NCI-H1436 (cell line): ENCODE measurements around the gene PDILT.
"Not testable (repeated sequence)": the region's sequence is repeated elsewhere in the genome, so short reads cannot be mapped to it uniquely, and the experiment has no call there.

ENCODE experiments used
- DNase-seq: peaks from one replicate; lab custom pipeline; 2025; lab: John Stamatoyannopoulos, UW

The PDILT gene

GRCh38 chr16:20321671-20322070, 82.9 kb downstream of the PDILT start:
- no peak for DNase-seq

DNA sequence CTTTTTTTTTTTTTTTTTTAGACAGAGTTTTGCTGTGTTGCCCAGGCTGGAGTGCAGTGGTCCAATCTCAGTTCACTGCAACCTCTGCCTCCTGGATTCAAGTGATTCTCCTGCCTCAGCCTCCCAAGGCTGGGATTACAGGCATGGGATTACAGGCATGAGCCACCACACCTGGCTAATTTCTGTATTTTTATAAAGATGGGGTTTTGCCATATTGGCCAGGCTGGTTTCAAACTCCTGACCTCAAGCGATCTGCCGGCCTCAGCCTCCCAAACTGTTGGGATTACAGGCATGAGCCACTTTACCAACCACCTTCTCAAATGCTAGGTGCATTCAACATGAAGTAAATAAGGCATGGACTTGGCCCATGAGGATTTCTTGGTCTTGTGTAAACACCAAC, 83.5 kb downstream of the PDILT start:
- not testable (repeated sequence) for DNase-seq

DNA sequence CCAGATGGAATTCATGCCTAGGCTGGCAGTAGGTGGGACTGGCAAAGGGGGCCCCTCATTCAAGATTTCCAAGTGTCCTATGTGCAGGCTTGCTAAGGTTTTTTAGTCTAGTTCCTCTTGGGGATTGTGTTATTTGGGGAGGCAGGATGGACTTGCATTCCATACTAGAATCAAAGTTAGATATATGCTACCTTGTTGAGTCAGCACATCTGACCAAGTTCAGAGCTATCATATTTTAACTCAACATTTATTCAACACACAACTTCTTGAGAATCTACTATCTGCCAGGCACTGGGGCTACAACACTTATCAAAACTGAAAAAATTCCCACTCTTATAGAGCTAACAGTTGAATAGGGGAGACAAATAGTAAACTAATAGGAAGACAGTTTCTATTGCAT, 83.9 kb downstream of the PDILT start:
- no peak for DNase-seq

GRCh38 chr16:20320178-20320577, 84.4 kb downstream of the PDILT start:
- DNase-seq: no peak

DNA sequence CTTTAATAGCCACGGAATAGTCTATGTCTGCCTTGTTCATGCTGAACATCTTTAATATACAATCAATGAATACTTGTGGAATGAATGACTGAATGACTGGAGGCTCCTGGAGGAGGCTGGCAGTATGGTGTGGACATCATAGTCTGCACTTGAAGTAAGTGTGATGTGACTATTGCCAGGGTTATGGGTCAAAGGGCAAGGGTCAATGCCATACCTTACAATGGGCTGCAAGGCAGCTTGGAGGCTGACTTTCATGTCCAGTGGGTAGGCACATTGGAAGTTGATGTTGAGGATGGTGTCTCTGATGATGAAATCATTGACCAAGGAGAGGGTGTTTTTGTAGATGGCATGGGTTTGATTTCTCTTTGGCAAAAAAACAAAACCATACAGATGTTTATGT, 85.1 kb downstream of the PDILT start:
- no peak for DNase-seq

DNA sequence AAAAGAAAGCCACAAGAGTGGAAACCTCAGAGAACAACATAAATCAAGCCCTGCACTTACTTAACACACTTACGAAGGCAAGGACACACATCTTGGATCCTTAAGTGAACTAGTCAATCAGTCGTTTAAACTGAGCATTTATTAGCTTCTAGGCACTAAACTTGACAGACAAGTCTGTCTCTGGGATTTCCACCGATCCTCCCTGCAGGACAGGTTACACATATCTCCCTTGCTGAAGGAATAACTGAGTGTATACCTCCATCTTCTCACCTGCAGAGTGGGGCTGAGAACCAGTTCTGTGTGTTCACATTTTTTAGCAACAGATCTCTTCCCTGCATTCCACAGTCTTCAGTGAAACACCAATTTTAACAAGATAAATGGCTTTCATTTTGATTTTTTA, 86.1 kb downstream of the PDILT start:
- DNase-seq: no peak

DNA sequence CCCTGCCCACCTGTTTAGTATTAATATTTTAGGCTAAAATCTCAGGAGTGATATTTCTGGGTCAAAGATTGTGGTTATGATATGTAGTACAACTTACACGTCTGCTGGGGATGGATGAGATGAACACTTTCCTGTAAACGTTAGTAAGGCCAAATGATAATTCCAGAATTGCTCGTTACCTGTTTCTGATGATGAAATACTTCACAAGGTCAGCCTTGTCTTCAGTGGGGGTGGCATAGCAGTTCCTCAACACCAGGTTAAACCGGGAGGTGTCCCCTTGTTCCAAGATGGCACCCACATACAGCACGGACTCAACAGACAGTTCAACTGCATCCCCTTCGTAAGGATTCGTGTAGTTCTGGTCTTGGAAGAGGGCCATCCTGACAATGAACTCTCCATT, 86.5 kb downstream of the PDILT start:
- DNase-seq: no peak

GRCh38 chr16:20317117-20317516, 87.4 kb downstream of the PDILT start:
- DNase-seq: no peak

DNA sequence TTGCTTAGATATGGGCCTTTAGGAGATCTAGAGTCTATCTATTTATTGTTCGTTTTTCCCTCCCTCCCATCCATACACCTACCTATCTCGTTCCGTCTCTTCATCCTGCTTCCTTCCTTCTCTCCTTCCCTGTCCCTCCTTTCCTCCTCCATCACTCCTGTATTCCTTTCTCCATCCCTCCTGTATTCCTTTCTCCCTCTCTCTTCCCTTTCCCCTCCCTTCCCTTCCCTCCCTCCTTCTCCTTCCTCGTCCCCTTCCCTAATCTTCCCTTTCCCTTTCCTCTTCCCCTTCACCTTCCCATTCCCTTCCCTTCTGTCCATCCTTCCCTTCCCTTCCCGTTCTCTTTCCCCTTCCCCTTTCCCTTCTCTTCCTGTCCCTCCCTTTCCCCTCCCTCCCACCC, 87.8 kb downstream of the PDILT start:
- DNase-seq: no peak

DNA sequence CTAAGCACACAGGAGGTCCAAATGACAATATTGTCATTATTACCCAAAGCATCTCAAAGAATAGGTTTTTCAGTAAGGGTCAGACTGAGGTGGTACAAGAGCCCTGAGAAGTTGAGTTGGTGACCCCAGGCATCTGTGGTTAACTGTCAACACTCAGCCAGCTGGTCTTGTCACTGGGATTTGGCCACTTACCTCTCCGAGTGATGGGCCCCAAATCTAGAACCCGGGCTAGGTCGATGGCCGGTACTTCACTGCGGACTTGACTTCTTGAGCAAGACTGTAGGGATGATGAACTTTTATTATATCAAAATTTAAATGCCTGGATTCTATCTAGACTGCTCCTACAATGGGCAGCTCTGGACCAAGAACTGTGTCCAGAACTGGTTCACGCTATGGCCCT, 88.8 kb downstream of the PDILT start:
- no peak for DNase-seq

DNA sequence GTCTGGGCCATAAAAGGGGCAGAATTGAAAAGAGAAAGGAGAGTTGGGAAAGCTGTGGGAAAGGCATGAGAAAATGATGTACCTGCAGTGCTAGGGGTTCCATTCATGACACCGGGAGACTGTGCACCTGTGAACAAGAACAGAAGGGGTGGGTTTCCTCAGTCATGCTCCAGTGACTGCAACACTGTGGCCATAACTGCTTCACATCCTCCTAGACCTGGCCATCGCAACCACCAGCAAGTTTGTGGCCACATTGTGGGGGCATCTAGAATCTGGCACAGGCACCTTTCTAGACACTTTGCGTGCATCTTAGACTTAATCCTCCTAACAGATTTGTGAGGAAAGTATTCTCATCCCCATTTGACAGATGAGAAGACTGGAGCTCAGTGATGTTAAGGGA, 90.0 kb downstream of the PDILT start:
- no peak for DNase-seq

DNA sequence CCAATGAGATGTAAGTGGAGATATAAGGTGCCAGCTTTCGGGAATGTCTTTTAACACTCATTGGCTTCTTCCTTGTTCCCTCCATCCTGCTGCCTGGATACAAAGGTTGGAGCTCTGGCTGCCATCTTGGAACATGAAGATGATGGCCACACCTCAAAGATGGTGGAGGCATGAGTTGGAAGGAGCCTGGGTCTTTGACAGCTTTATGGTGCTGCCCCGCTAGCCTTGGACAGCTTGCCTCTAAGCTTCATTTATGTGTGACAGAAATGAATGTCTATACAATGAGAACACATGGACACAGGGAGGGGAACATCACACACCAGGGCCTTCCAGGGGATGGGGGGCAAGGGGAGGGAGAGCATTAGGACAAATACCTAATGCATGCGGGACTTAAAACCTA, 90.8 kb downstream of the PDILT start:
- no peak for DNase-seq

- not testable (repeated sequence) for DNase-seq
Observed at GRCh38 chr16:20312536-20313095, 91.9 kb downstream of the PDILT start.

GRCh38 chr16:20311548-20311947, 93.0 kb downstream of the PDILT start:
- DNase-seq: no peak

- no peak for DNase-seq
Observed at GRCh38 chr16:20310421-20311395, 93.8 kb downstream of the PDILT start.

DNA sequence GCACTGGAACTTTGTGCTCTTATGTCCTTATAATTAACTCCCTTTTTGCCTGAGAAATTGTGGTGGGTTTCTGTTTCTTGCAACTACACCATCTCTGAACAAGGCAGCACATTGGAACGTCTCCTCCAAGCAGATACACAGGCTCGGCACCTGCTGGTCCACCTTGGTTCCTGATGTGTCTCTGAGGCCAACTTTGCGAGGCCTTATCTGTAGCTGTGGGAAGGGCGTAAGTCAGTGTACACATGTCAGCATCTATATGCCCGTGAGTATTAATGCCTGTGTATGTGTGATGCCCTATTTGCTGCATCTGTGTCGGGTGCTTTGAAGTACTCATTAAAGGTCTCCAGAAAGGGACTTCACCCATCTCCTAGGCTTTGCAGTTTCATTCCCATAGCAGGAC, 94.8 kb downstream of the PDILT start:
- DNase-seq: no peak
